ENCODE data around the gene NXNL2.

NXNL2 gene

DNA sequence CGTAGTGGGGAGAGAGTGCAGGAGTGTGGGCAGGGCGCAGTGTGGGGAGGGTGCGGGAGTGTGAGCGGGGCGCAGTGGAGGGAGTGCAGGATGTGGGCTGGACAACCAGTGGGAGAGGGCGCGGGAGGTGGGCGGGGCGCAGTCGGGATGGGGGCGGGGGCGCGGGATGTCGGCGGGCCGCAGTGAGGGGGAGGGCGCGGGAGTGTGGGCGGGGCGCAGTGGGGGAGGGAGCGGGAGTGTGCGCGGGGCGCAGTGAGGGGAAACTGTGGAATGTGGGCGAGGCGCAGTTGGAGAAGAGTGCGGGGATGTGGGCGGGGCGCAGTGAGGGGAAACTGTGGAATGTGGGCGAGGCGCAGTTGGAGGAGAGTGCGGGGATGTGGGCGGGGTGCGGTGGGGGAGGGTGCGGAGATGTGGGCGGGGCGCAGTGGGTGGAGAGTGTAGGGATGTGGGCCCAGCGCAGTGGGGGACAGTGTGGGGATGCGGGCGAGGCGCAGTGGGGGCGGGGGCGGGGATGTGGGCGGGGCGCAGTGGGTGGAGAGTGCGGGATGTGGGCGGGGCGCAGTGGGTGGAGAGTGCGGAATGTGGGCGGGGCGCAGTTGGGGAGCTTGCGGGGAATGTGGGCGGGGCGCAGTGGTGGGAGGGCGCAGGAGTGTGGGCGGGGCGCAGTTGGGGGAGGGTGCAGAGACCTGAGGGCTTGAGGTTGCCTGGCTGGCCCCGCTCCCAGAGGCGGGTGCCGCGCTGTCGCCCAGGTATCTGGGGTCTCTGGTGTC lies at the start of gene NXNL2:
NXNL2 (plus strand) TSS at position 723 of the 770 bp plus-strand sequence. CDS start 257 bp downstream, outside the sequence.
- DNase-seq (ENCODE audit: low read depth), result no peak
- H3K4me3 ChIP-seq (ENCODE audit: low read depth, low read length), result no peak within 1 kb of the TSS
- TF ChIP-seq, protein P1, sequence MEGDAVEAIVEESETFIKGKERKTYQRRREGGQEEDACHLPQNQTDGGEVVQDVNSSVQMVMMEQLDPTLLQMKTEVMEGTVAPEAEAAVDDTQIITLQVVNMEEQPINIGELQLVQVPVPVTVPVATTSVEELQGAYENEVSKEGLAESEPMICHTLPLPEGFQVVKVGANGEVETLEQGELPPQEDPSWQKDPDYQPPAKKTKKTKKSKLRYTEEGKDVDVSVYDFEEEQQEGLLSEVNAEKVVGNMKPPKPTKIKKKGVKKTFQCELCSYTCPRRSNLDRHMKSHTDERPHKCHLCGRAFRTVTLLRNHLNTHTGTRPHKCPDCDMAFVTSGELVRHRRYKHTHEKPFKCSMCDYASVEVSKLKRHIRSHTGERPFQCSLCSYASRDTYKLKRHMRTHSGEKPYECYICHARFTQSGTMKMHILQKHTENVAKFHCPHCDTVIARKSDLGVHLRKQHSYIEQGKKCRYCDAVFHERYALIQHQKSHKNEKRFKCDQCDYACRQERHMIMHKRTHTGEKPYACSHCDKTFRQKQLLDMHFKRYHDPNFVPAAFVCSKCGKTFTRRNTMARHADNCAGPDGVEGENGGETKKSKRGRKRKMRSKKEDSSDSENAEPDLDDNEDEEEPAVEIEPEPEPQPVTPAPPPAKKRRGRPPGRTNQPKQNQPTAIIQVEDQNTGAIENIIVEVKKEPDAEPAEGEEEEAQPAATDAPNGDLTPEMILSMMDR (IDR thresholded peaks at IDR 0.05; ENCODE audit: insufficient read depth, low read depth, low read length, missing control alignments), result no peak

DNA sequence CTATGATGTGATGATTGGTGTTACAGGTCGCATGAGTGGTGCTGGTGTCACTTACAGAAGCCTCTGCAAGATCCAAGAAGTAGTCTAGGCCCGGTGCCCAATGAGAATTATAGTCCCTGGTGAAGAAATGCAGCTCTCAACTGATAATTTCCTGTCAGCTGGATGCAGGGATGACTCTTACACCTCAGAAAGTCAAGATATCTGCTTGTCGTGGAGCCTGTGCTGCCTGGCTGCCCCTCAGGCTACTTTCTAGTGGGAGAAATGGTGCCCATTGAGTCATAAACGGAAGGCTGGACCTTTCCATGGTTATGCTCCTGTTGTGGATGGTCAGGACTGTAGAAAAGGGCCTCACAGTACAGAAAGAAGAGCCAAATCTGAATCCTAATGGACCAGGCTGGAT lies 46.8 kb upstream of the NXNL2 start:
- TF ChIP-seq, protein P1 (IDR thresholded peaks at IDR 0.05; ENCODE audit: insufficient read depth, low read depth, low read length, missing control alignments), result no peak
- DNase-seq (ENCODE audit: low read depth), result no peak
- no peak overlapping the region for H3K4me3 ChIP-seq (ENCODE audit: low read depth, low read length)

DNA sequence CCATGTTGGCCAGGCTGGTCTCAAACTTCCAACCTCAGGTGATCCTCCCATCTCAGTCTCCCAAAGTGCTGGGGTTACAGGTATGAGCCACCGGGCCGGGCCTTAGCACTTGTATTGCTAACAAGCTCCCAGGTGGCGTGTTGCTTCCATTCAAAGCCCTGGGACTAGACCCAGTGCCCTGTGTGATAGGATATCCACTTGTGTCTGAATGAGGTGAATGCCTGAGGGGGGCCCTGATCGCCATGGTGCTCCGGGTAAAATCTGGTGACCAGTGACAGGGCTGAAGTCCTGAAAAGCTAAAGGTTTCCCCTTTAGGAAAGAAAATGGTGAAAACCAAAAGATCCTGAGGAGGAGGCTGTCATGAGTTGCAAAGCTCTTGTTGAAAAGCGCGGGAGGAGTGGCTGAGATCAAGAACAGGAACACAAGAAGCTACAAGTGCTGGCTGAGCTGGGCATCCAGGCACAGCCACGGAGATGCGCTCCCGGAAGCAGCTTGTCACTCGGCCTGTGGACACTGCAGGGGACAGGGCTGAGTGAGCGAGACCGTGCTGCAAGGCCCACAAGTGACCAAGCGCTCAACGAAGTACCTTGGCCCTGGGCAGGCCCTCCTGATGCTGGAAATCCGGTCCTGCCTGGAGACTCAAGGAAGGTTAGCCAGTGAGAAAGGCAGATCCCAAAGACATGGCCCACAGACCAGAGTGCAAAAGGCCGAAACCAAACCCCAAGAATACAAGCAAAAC lies 39.8 kb upstream of the NXNL2 start:
- H3K4me3 ChIP-seq (ENCODE audit: low read depth, low read length), result no peak overlapping the region
- DNase-seq (ENCODE audit: low read depth), result no peak
- TF ChIP-seq, protein P1 (IDR thresholded peaks at IDR 0.05; ENCODE audit: insufficient read depth, low read depth, low read length, missing control alignments), result no peak

DNA sequence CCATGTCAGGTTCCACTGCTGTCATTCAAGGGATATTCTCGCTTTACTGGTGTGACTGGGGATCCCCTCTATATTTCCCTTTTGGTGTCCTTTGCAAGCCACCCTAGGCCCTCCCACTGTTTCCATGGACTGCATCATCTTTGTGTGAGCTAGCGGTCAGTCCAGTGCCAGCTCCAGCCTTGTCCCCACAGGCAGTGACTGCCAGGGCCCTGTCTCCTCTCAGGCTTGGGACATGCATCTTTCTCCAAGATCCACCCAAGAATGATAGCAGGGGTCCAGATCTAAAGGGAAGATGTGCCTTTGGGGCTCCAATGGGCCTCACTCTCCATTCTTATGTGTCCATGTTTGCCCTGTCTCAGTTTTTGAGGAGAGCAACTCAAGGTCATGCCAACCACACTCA lies 37.8 kb upstream of the NXNL2 start:
- no peak overlapping the region for H3K4me3 ChIP-seq (ENCODE audit: low read depth, low read length)
- TF ChIP-seq, protein P1 (IDR thresholded peaks at IDR 0.05; ENCODE audit: insufficient read depth, low read depth, low read length, missing control alignments), result no peak
- DNase-seq (ENCODE audit: low read depth), result no peak

DNA sequence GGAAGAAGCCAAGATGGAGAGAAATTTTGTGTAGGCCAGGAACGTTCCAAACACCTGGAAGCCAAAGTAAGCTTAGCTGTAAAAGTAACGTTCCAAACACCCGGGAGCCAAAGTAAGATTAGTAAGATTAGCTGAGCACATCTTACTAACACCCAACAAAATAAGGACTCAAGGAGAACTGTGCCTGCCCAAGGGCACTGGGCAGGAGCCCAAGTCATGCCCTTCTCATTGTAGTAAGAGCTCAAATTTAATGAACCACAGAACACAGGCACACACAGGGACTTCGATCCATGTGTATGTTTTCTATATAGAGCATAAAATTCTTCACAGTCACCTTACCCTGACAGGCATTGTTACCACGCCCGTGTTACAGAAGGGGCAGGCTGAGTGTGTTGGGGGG lies 36.1 kb upstream of the NXNL2 start:
- DNase-seq (ENCODE audit: low read depth), result no peak
- TF ChIP-seq, protein P1 (IDR thresholded peaks at IDR 0.05; ENCODE audit: insufficient read depth, low read depth, low read length, missing control alignments), result no peak
- H3K4me3 ChIP-seq (ENCODE audit: low read depth, low read length), result no peak overlapping the region

DNA sequence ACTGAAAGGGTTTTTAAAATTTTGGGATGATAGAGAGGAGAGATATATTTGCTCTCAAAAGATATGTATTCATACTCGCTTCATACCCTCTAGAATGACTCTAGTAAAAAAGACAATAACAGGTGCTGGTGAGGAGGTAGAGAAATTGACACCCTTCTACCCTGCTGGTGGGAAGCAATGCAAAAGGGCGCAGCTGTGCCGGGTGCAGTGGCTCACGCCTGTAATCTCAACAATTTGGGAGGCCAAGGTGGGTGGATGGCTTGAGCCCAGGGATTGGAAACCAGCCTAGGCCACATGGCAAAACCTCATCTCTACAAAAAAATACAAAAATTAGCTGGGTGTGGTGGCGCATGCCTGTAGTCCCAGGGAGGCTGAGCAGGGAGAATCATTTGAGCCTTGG lies 33.9 kb upstream of the NXNL2 start:
- H3K4me3 ChIP-seq (ENCODE audit: low read depth, low read length), result no peak overlapping the region
- TF ChIP-seq, protein P1 (IDR thresholded peaks at IDR 0.05; ENCODE audit: insufficient read depth, low read depth, low read length, missing control alignments), result no peak
- DNase-seq (ENCODE audit: low read depth), result no peak

All from GM12865 (cell line).